Activated gamma-delta T cell treated with Interleukin-2 at 50 U/mL for 16 hours (primary cell): Measurements from ENCODE around the gene PKN3.
"Not testable (repeated sequence)": the region's sequence is repeated elsewhere in the genome, so short reads cannot be mapped to it uniquely, and the experiment has no call there.

ENCODE experiments used
- DNase-seq: peaks from one replicate; pipeline ENCODE4 v3.0.0-alpha.2; 2020

Gene PKN3

GRCh38 chr9:128702445-128702948 is at the start of gene PKN3:
PKN3 (plus strand) TSS chr9:128702503; CDS start chr9:128702916, 413 bp downstream.
- DNase-seq: peak; percentile 86

GRCh38 chr9:128653908-128654307 is 48.4 kb upstream of the PKN3 start:
- DNase-seq: no peak

GRCh38 chr9:128654481-128654880 is 47.8 kb upstream of the PKN3 start:
- DNase-seq: no peak

- DNase-seq: peak; percentile 96
These were observed 45.6 kb upstream of the PKN3 start, which contains the start of gene DYNC2I2 for GRCh38 chr9:128656416-128657343. DYNC2I2 (minus strand) TSS chr9:128656847; CDS start chr9:128656726, 121 bp downstream.

- DNase-seq: no peak
These were observed 45.0 kb upstream of the PKN3 start for GRCh38 chr9:128657344-128657704.

GRCh38 chr9:128657796-128658195 is 44.5 kb upstream of the PKN3 start:
- no peak for DNase-seq

GRCh38 chr9:128666481-128666941 is 35.8 kb upstream of the PKN3 start:
- not testable (repeated sequence) for DNase-seq

- no peak for DNase-seq
These were observed 32.5 kb upstream of the PKN3 start for GRCh38 chr9:128669786-128670185.

GRCh38 chr9:128675382-128675781 is 26.9 kb upstream of the PKN3 start:
- DNase-seq: no peak

- no peak for DNase-seq
These were observed 24.5 kb upstream of the PKN3 start for GRCh38 chr9:128677794-128678193.

GRCh38 chr9:128683340-128684064 is 18.8 kb upstream of the PKN3 start:
- DNase-seq: peak; percentile 33

- no peak for DNase-seq
These were observed 18.3 kb upstream of the PKN3 start for GRCh38 chr9:128684065-128684324.

GRCh38 chr9:128684325-128685199 is 17.7 kb upstream of the PKN3 start:
- peak; percentile 73 for DNase-seq

GRCh38 chr9:128685636-128686489 is 16.4 kb upstream of the PKN3 start:
- peak; percentile 50 for DNase-seq

- DNase-seq: no peak
These were observed 14.8 kb upstream of the PKN3 start for GRCh38 chr9:128687453-128687852.

- DNase-seq: peak; percentile 92
These were observed 13.6 kb upstream of the PKN3 start, which contains the start of gene SET for GRCh38 chr9:128688501-128689292. SET (plus strand) TSS chr9:128689222; CDS start chr9:128689583, 361 bp downstream.

- DNase-seq: peak; percentile 59
These were observed 13.0 kb upstream of the PKN3 start for GRCh38 chr9:128689293-128689774.

- peak; percentile 61 for DNase-seq
These were observed 12.3 kb upstream of the PKN3 start for GRCh38 chr9:128689820-128690683.

- DNase-seq: no peak
These were observed 11.6 kb upstream of the PKN3 start for GRCh38 chr9:128690684-128691034.

- not testable (repeated sequence) for DNase-seq
These were observed 8.6 kb upstream of the PKN3 start for GRCh38 chr9:128693738-128694137.
